HL-60 (cell line): Measurements from ENCODE around the gene MYO7A.

Experiments
- DNase-seq, 2 experiments: peaks; one replicate each; pipeline ENCODE4 v3.0.0-alpha.2; 2010 to 2020; ENCODE audit warnings: low read depth in 1 of 2, low spot score in 1 of 2
- H3K27ac ChIP-seq: fragments of 250-450 bp; sonication (Bioruptor Pico); replicated peaks from 2 replicates; pipeline ENCODE4 v1.5.1; 2020; ENCODE audit warnings: mild to moderate bottlenecking, moderate library complexity
- H3K27me3 ChIP-seq: fragments of 250-450 bp; sonication (Bioruptor Pico); 2 replicates; pipeline ENCODE4 v1.5.1; 2021; ENCODE audit warnings: mild to moderate bottlenecking, moderate library complexity; ENCODE audit not compliant: insufficient read depth, poor library complexity, severe bottlenecking
- H3K4me3 ChIP-seq: replicated peaks from 2 replicates; pipeline ENCODE4 v1.5.1; 2011; ENCODE audit warnings: mild to moderate bottlenecking, control low read depth, low read length; ENCODE audit not compliant: insufficient read depth
- GABPA ChIP-seq: IDR thresholded peaks from 2 replicates; pipeline ENCODE4 v1.6.1; 2012; ENCODE audit warnings: low read depth
- POLR2AphosphoS5 ChIP-seq: IDR thresholded peaks from 2 replicates; pipeline ENCODE4 v1.6.1; 2012; ENCODE audit warnings: low read depth
- REST ChIP-seq: IDR thresholded peaks from 2 replicates; pipeline ENCODE4 v1.6.1; 2012; ENCODE audit warnings: low read depth; ENCODE audit not compliant: insufficient replicate concordance
- SPI1 ChIP-seq: IDR thresholded peaks from 2 replicates; pipeline ENCODE4 v1.6.1; 2012; ENCODE audit warnings: low read depth, mild to moderate bottlenecking, borderline replicate concordance
- TF ChIP-seq, protein P1 (sequence below): IDR thresholded peaks from one replicate; pipeline ENCODE4 v1.5.1; 2011; ENCODE audit warnings: low read length, control low read depth, inconsistent platforms; ENCODE audit not compliant: insufficient read depth

The MYO7A gene

DNA sequence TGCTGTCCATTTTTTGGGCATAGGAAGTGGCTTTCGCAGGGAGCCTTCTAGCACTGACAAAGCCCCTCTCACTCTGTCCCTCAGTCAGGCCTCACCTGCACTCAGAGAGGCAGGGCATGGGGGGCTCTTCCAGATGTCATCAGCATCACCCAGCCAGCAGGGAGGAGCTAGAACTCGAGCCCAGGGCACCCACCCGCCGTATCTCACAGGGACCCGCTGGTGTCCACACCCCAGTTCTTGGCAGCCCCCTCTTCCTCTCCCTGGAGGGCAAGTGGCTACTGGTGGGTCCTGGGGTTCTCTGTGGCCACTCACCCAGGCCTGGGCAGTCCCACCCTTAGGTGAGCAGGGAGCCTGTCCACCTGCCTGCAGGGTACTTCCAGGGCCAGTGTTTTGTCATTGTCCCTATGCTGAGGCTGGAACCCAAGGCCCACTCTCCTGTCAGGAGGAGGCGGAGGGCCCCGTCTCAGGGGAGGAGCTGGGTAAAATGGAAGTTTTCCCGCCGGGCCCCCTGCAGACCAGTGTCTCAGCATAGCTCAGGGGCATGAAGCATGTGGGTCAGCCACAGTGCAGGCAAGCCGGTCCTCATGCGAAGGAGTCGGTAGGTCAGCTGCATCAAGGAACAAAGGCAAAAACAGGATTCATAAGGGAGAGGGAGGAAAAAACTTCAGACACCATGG, 21.8 kb downstream of the MYO7A start:
- Histone ChIP-seq H3K27me3 (no peaks in the 10 kb centered on the region), H3K27ac (no peak overlapping the region)
- TF ChIP-seq REST (no peak), POLR2AphosphoS5 (no peak), SPI1 (no peak), GABPA (no peak)
- TF ChIP-seq, protein P1, sequence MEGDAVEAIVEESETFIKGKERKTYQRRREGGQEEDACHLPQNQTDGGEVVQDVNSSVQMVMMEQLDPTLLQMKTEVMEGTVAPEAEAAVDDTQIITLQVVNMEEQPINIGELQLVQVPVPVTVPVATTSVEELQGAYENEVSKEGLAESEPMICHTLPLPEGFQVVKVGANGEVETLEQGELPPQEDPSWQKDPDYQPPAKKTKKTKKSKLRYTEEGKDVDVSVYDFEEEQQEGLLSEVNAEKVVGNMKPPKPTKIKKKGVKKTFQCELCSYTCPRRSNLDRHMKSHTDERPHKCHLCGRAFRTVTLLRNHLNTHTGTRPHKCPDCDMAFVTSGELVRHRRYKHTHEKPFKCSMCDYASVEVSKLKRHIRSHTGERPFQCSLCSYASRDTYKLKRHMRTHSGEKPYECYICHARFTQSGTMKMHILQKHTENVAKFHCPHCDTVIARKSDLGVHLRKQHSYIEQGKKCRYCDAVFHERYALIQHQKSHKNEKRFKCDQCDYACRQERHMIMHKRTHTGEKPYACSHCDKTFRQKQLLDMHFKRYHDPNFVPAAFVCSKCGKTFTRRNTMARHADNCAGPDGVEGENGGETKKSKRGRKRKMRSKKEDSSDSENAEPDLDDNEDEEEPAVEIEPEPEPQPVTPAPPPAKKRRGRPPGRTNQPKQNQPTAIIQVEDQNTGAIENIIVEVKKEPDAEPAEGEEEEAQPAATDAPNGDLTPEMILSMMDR = no peak

GRCh38 chr11:77150836-77151235, 22.8 kb downstream of the MYO7A start:
- no peak for TF ChIP-seq GABPA
- no peak for TF ChIP-seq POLR2AphosphoS5
- no peak for TF ChIP-seq REST
- TF ChIP-seq, protein P1 = no peak
- TF ChIP-seq SPI1 = no peak
- no peak for DNase-seq
- Histone ChIP-seq H3K27ac (no peak overlapping the region), H3K4me3 (no peak overlapping the region), H3K27me3 (no peaks in the 10 kb centered on the region)

More for the DNA sequence above, 21.8 kb downstream of the MYO7A start:
- no peak overlapping the region for H3K4me3 ChIP-seq
- no peak for DNase-seq

- TF ChIP-seq POLR2AphosphoS5 = peak; percentile 95
- TF ChIP-seq, protein P1 = no peak
- TF ChIP-seq SPI1 = no peak; the same call in 1 of the 2 replicates
- no peak for TF ChIP-seq GABPA
- peak; percentile 67 to 88 for DNase-seq
- no peaks in the 10 kb centered on the region for H3K27me3 ChIP-seq
- H3K27ac ChIP-seq = peak overlapping the region; percentile 53
- no peak overlapping the region for H3K4me3 ChIP-seq
These were observed 23.9 kb downstream of the MYO7A start for GRCh38 chr11:77151804-77152509.
